Measurements from ENCODE around the gene ZNF765.
"Not testable (repeated sequence)": the region's sequence is repeated elsewhere in the genome, so short reads cannot be mapped to it uniquely, and the experiment has no call there.

Gene ZNF765

GRCh38 chr19:53394974-53395839, at the start of gene ZNF765:
Gene ZNF765, plus strand, starts transcription at chr19:53395149. Its CDS starts 2,867 bp downstream, at chr19:53398016.
- peaks cover 7% of the 10 kb centered on the region for H3K36me3 ChIP-seq (ENCODE audit: control insufficient read depth, low read depth, low read length)
- H3K4me1 ChIP-seq (ENCODE audit: control insufficient read depth, low read depth, low read length) = peaks cover 6% of the 10 kb centered on the region
- no peaks in the 10 kb centered on the region for H3K9me3 ChIP-seq (ENCODE audit: control insufficient read depth, low read depth, low read length)
- peaks cover 11% of the 10 kb centered on the region for H3K27me3 ChIP-seq (ENCODE audit: control insufficient read depth, insufficient read depth, low read length)
- peak within 1 kb of the TSS; percentile 48 for H3K9ac ChIP-seq (ENCODE audit: low read length)
- peak within 1 kb of the TSS; percentile 87 for H3K4me3 ChIP-seq (ENCODE audit: low read length)
- H3K27ac ChIP-seq (ENCODE audit: low read length) = no peak within 1 kb of the TSS

- no peak overlapping the region for H3K4me3 ChIP-seq (ENCODE audit: low read length)
- no peak overlapping the region for H3K27ac ChIP-seq (ENCODE audit: low read length)
- H3K36me3 ChIP-seq (ENCODE audit: control insufficient read depth, low read depth, low read length) = peaks cover 26% of the 10 kb centered on the region
- H3K4me1 ChIP-seq (ENCODE audit: control insufficient read depth, low read depth, low read length) = no peaks in the 10 kb centered on the region
- peaks cover 44% of the 10 kb centered on the region for H3K9me3 ChIP-seq (ENCODE audit: control insufficient read depth, low read depth, low read length)
- H3K9ac ChIP-seq (ENCODE audit: low read length) = no peak overlapping the region
- no peaks in the 10 kb centered on the region for H3K27me3 ChIP-seq (ENCODE audit: control insufficient read depth, insufficient read depth, low read length)
Observed at GRCh38 chr19:53355739-53356138, 39.2 kb upstream of the ZNF765 start.

GRCh38 chr19:53357821-53358581, 36.9 kb upstream of the ZNF765 start:
- Histone ChIP-seq H3K27ac (ENCODE audit: low read length) (no peak overlapping the region), H3K27me3 (ENCODE audit: control insufficient read depth, insufficient read depth, low read length) (no peaks in the 10 kb centered on the region), H3K9me3 (ENCODE audit: control insufficient read depth, low read depth, low read length) (peaks cover 22% of the 10 kb centered on the region), H3K4me3 (ENCODE audit: low read length) (no peak overlapping the region), H3K4me1 (ENCODE audit: control insufficient read depth, low read depth, low read length) (no peaks in the 10 kb centered on the region), H3K9ac (ENCODE audit: low read length) (no peak overlapping the region), H3K36me3 (ENCODE audit: control insufficient read depth, low read depth, low read length) (peaks cover 4% of the 10 kb centered on the region)

GRCh38 chr19:53360056-53360455, 34.9 kb upstream of the ZNF765 start:
- H3K36me3 ChIP-seq (ENCODE audit: control insufficient read depth, low read depth, low read length); H3K4me3 ChIP-seq (ENCODE audit: low read length); H3K9me3 ChIP-seq (ENCODE audit: control insufficient read depth, low read depth, low read length); H3K9ac ChIP-seq (ENCODE audit: low read length); H3K27ac ChIP-seq (ENCODE audit: low read length); H3K27me3 ChIP-seq (ENCODE audit: control insufficient read depth, insufficient read depth, low read length); H3K4me1 ChIP-seq (ENCODE audit: control insufficient read depth, low read depth, low read length): not testable (repeated sequence)

GRCh38 chr19:53365134-53365898, 29.6 kb upstream of the ZNF765 start, which contains the start of gene ZNF525:
Gene ZNF525, plus strand, starts transcription at chr19:53365705. Its CDS starts 6,577 bp downstream, at chr19:53372282.
- Histone ChIP-seq H3K36me3 (ENCODE audit: control insufficient read depth, low read depth, low read length) (no peaks in the 10 kb centered on the region), H3K4me3 (ENCODE audit: low read length) (peak within 1 kb of the TSS; percentile 87), H3K9me3 (ENCODE audit: control insufficient read depth, low read depth, low read length) (no peaks in the 10 kb centered on the region), H3K9ac (ENCODE audit: low read length) (peak within 1 kb of the TSS; percentile 59), H3K4me1 (ENCODE audit: control insufficient read depth, low read depth, low read length) (peaks cover 7% of the 10 kb centered on the region), H3K27ac (ENCODE audit: low read length) (no peak within 1 kb of the TSS), H3K27me3 (ENCODE audit: control insufficient read depth, insufficient read depth, low read length) (no peaks in the 10 kb centered on the region)

- Histone ChIP-seq H3K9ac (ENCODE audit: low read length) (peak overlapping the region; percentile 59), H3K27ac (ENCODE audit: low read length) (no peak overlapping the region), H3K9me3 (ENCODE audit: control insufficient read depth, low read depth, low read length) (no peaks in the 10 kb centered on the region)
Observed at GRCh38 chr19:53365899-53366493, 29.0 kb upstream of the ZNF765 start.

GRCh38 chr19:53372196-53372595, 22.8 kb upstream of the ZNF765 start:
- Histone ChIP-seq H3K4me3 (ENCODE audit: low read length) (no peak overlapping the region), H3K4me1 (ENCODE audit: control insufficient read depth, low read depth, low read length) (peaks cover 3% of the 10 kb centered on the region), H3K9me3 (ENCODE audit: control insufficient read depth, low read depth, low read length) (no peaks in the 10 kb centered on the region), H3K27ac (ENCODE audit: low read length) (no peak overlapping the region), H3K36me3 (ENCODE audit: control insufficient read depth, low read depth, low read length) (peaks cover 14% of the 10 kb centered on the region), H3K9ac (ENCODE audit: low read length) (no peak overlapping the region), H3K27me3 (ENCODE audit: control insufficient read depth, insufficient read depth, low read length) (no peaks in the 10 kb centered on the region)

More at GRCh38 chr19:53365899-53366493, 29.0 kb upstream of the ZNF765 start:
- H3K4me3 ChIP-seq (ENCODE audit: low read length) = peak overlapping the region; percentile 87
- no peaks in the 10 kb centered on the region for H3K36me3 ChIP-seq (ENCODE audit: control insufficient read depth, low read depth, low read length)
- no peaks in the 10 kb centered on the region for H3K27me3 ChIP-seq (ENCODE audit: control insufficient read depth, insufficient read depth, low read length)
- H3K4me1 ChIP-seq (ENCODE audit: control insufficient read depth, low read depth, low read length) = peaks cover 7% of the 10 kb centered on the region

- Histone ChIP-seq H3K4me3 (ENCODE audit: low read length) (no peak overlapping the region), H3K4me1 (ENCODE audit: control insufficient read depth, low read depth, low read length) (no peaks in the 10 kb centered on the region), H3K9ac (ENCODE audit: low read length) (no peak overlapping the region), H3K27me3 (ENCODE audit: control insufficient read depth, insufficient read depth, low read length) (no peaks in the 10 kb centered on the region), H3K36me3 (ENCODE audit: control insufficient read depth, low read depth, low read length) (peaks cover 19% of the 10 kb centered on the region), H3K27ac (ENCODE audit: low read length) (no peak overlapping the region), H3K9me3 (ENCODE audit: control insufficient read depth, low read depth, low read length) (no peaks in the 10 kb centered on the region)
Observed at GRCh38 chr19:53374288-53374687, 20.7 kb upstream of the ZNF765 start.

GRCh38 chr19:53374743-53375142, 20.2 kb upstream of the ZNF765 start:
- Histone ChIP-seq H3K27me3 (ENCODE audit: control insufficient read depth, insufficient read depth, low read length) (no peaks in the 10 kb centered on the region), H3K9me3 (ENCODE audit: control insufficient read depth, low read depth, low read length) (no peaks in the 10 kb centered on the region), H3K9ac (ENCODE audit: low read length) (no peak overlapping the region), H3K27ac (ENCODE audit: low read length) (no peak overlapping the region), H3K4me3 (ENCODE audit: low read length) (no peak overlapping the region), H3K4me1 (ENCODE audit: control insufficient read depth, low read depth, low read length) (no peaks in the 10 kb centered on the region), H3K36me3 (ENCODE audit: control insufficient read depth, low read depth, low read length) (peaks cover 23% of the 10 kb centered on the region)

- H3K9me3 ChIP-seq (ENCODE audit: control insufficient read depth, low read depth, low read length) = peaks cover 30% of the 10 kb centered on the region
- no peaks in the 10 kb centered on the region for H3K27me3 ChIP-seq (ENCODE audit: control insufficient read depth, insufficient read depth, low read length)
- H3K27ac ChIP-seq (ENCODE audit: low read length) = no peak overlapping the region
- H3K36me3 ChIP-seq (ENCODE audit: control insufficient read depth, low read depth, low read length) = peaks cover 37% of the 10 kb centered on the region
- H3K9ac ChIP-seq (ENCODE audit: low read length) = no peak overlapping the region
- H3K4me3 ChIP-seq (ENCODE audit: low read length) = no peak overlapping the region
- H3K4me1 ChIP-seq (ENCODE audit: control insufficient read depth, low read depth, low read length) = no peaks in the 10 kb centered on the region
Observed at GRCh38 chr19:53381376-53381775, 13.6 kb upstream of the ZNF765 start.

- no peaks in the 10 kb centered on the region for H3K27me3 ChIP-seq (ENCODE audit: control insufficient read depth, insufficient read depth, low read length)
Observed at GRCh38 chr19:53388168-53388567, 6.8 kb upstream of the ZNF765 start.

More at GRCh38 chr19:53388168-53388567, 6.8 kb upstream of the ZNF765 start:
- H3K27ac ChIP-seq (ENCODE audit: low read length) = no peak overlapping the region
- no peaks in the 10 kb centered on the region for H3K4me1 ChIP-seq (ENCODE audit: control insufficient read depth, low read depth, low read length)
- no peak overlapping the region for H3K4me3 ChIP-seq (ENCODE audit: low read length)
- H3K9me3 ChIP-seq (ENCODE audit: control insufficient read depth, low read depth, low read length) = peaks cover 9% of the 10 kb centered on the region
- H3K9ac ChIP-seq (ENCODE audit: low read length) = no peak overlapping the region
- H3K36me3 ChIP-seq (ENCODE audit: control insufficient read depth, low read depth, low read length) = no peaks in the 10 kb centered on the region

All from iPS-18a (cell line).